Measurements from ENCODE around the gene DUSP23.

GRCh38 chr1:159825564-159825963, 44.8 kb downstream of the DUSP23 start:
- TF ChIP-seq POLR2AphosphoS5 (IDR thresholded peaks at IDR 0.05; ENCODE audit: borderline replicate concordance, low read depth, low read length) (no peak), EZH2 (IDR thresholded peaks at IDR 0.05) (no peak), FOXP2 (optimal IDR thresholded peaks at IDR 0.05; ENCODE audit: control extremely low read depth, extremely low read length, insufficient read depth) (no peak)

All from SK-N-MC (cell line).